Vagina (tissue), 2 donors: ENCODE data around the gene ZNHIT2.

Source experiments
- CTCF ChIP-seq, 3 experiments: fragments of 450-650 bp in 2 of 3; fragments of 200-600 bp in 1 of 3; sonication (generic) in 1 of 3; IDR thresholded peaks; one replicate each; pipeline ENCODE4 v1.5.1; 2017 to 2019; ENCODE audit warnings: antibody characterized with exemption in 3 of 3, mild to moderate bottlenecking in 2 of 3, moderate library complexity in 2 of 3
- POLR2A ChIP-seq, 2 donors: fragments of 450-650 bp; IDR thresholded peaks; one replicate each; pipeline ENCODE4 v1.6.1; 2017; ENCODE audit warnings: antibody characterized with exemption in 2 of 2, mild to moderate bottlenecking in 2 of 2, moderate library complexity in 2 of 2

DNA sequence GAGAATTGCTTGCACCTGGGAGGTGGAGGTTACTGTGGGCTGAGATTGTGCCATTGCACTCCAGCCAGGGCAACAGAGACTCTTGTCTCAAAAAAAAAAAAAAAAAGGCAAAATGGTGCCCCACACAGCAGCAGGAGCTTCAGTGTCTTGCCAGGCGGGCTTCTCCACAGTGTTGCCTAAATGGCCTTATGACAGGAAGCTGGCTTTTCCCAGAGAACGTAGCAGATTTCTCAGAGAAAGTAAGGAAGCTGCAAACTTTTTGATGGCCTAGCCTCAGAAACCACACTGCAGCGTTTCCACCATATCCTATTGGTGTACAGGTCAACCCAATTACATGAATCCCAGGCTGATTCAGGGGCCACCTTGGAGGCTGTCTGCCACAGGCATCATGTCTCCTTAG, 39.8 kb upstream of the ZNHIT2 start:
- no peak for TF ChIP-seq CTCF (IDR thresholded peaks at IDR 0.05)
- TF ChIP-seq POLR2A (IDR thresholded peaks at IDR 0.05): no peak
